Measurements from ENCODE around the gene SCRN2.

The SCRN2 gene

GRCh38 chr17:47792457-47792856 lies 48.6 kb downstream of the SCRN2 start:
- Histone ChIP-seq H3K9ac (no peak overlapping the region), H3K4me2 (ENCODE audit: low read length) (no peak overlapping the region), H3K4me3 (ENCODE audit: low read depth, low read length) (no peak overlapping the region), H3K27me3 (ENCODE audit: control insufficient read depth, insufficient read depth, low read length) (no peaks in the 10 kb centered on the region), H3K27ac (no peak overlapping the region), H3K36me3 (ENCODE audit: control insufficient read depth, insufficient read depth, low read length) (no peaks in the 10 kb centered on the region), H3K79me2 (no peaks in the 10 kb centered on the region), H2AFZ (no peak overlapping the region), H3K9me3 (ENCODE audit: control insufficient read depth, low read length) (no peaks in the 10 kb centered on the region), H3K4me1 (no peaks in the 10 kb centered on the region)
- TF ChIP-seq CTCF (IDR thresholded peaks at IDR 0.05) = no peak

- Histone ChIP-seq H3K79me2 (no peaks in the 10 kb centered on the region), H3K36me3 (ENCODE audit: control insufficient read depth, insufficient read depth, low read length) (no peaks in the 10 kb centered on the region), H3K4me2 (ENCODE audit: low read length) (no peak overlapping the region), H3K9me3 (ENCODE audit: control insufficient read depth, low read length) (no peaks in the 10 kb centered on the region), H3K27me3 (ENCODE audit: control insufficient read depth, insufficient read depth, low read length) (no peaks in the 10 kb centered on the region), H3K9ac (no peak overlapping the region), H2AFZ (no peak overlapping the region), H3K4me3 (ENCODE audit: low read depth, low read length) (no peak overlapping the region), H3K27ac (no peak overlapping the region), H3K4me1 (no peaks in the 10 kb centered on the region)
- TF ChIP-seq CTCF (IDR thresholded peaks at IDR 0.05) = no peak
Measured at GRCh38 chr17:47791025-47791424, 50.0 kb downstream of the SCRN2 start.

- no peaks in the 10 kb centered on the region for H3K9me3 ChIP-seq (ENCODE audit: control insufficient read depth, low read length)
- no peak overlapping the region for H3K4me3 ChIP-seq (ENCODE audit: low read depth, low read length)
- no peaks in the 10 kb centered on the region for H3K27me3 ChIP-seq (ENCODE audit: control insufficient read depth, insufficient read depth, low read length)
- peak; percentile 43 for TF ChIP-seq CTCF (IDR thresholded peaks at IDR 0.05)
- peak overlapping the region; percentile 30 for H3K4me2 ChIP-seq (ENCODE audit: low read length)
- H3K27ac ChIP-seq = no peak overlapping the region
- H3K4me1 ChIP-seq = no peaks in the 10 kb centered on the region
- no peak overlapping the region for H3K9ac ChIP-seq
- H3K79me2 ChIP-seq = no peaks in the 10 kb centered on the region
- H3K36me3 ChIP-seq (ENCODE audit: control insufficient read depth, insufficient read depth, low read length) = no peaks in the 10 kb centered on the region
- H2AFZ ChIP-seq = peak overlapping the region; percentile 80
Measured at GRCh38 chr17:47789611-47790561, 51.2 kb downstream of the SCRN2 start.
